RPMI7951 (cell line): ENCODE results near the gene C1D. TPM values are rescaled to one million over a fixed set of nuclear protein-coding genes. Genes with fewer than 3 reads are reported as not detected.

Experiments used
- DNase-seq: peaks from one replicate; pipeline ENCODE4 v3.0.0-alpha.2; 2012; ENCODE audit warnings: low read depth
- total RNA-seq: library from RNA; depleted of rRNA; stranded (reverse); fragments of >200 nt; shearing (Covaris generic); gene quantifications from 2 replicates; pipeline ENCODE4 v1.2.3, GENCODE V29; 2014; rRNA removed

The C1D gene, protein sequence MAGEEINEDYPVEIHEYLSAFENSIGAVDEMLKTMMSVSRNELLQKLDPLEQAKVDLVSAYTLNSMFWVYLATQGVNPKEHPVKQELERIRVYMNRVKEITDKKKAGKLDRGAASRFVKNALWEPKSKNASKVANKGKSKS
- total RNA-seq = 106 and 122 TPM in 2 replicates

DNA sequence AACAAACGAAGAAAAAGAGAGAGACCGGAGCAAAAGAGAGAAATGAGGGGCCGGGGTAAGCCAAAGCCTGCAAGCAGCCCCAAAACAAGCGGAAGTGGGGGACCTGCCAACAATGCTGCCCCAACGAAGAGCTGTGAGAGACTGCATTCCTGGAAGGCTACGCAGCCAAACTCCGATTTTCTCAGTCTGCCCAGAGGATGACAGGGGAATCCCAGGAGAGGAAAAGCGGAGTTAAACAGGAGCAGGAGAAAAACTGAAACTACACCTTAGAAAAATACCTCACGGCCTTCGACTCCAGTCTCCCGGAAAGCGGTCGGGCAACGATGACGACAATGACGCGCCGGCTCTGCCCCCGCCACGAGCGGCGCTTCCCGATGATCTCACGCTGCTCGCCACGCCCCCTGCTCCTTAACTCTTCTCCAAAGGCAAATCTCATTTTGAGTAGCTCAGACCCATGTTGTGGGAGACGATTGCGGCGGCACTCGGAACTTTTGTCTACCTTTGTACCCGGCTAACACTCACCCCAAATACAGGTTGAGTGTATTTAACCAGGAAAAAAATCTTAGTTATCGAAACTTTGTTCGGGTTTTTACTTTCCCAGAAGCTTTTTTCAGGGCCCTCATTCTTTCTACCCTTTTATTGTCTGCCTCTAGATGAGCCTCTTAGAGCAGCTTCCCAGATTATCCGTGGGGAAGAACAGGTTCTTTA, at the start of gene C1D:
TSS of gene C1D (minus strand) at position 325 of the 708 bp plus-strand sequence. CDS start 15,694 bp downstream, outside the sequence.
- DNase-seq = peak; percentile 90

DNA sequence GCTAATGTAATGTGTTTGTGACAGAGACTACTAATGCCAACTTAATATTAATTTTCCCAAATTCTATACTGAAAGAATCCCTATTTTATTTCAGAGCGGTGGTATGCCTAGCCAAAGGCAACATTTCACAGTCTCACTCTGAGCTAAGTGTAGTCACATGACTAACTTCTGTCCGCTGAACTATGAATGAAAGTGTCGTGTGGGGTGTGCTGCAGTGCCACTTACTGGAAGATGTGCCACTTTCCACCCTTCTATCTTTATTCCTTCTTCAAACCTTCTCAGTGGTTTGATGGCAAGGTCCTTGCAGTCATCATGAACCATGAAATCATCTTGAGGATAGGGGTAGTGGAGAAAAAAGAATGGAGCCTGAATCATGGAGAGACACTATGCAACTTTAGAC, 47.3 kb upstream of the C1D start:
- peak; percentile 54 for DNase-seq

DNA sequence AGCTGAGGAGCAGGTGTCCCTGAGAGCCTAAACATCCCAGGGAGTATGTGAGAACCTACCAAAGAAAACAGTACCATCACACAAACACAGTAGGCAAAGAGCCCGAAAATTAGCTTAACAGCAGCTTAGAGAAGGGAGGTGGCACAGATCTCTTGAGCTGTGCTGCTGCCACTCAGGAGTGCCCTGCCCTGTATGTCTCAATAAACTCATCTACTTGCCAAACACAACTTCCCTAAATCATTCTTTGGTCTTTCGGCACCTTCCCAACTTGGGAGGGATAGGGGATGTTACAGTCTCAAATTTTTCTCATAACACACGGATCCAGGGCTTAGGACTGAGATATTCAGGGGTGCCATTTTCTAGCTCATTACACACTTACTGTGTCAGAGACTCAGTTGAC, 45.3 kb upstream of the C1D start:
- no peak for DNase-seq

DNA sequence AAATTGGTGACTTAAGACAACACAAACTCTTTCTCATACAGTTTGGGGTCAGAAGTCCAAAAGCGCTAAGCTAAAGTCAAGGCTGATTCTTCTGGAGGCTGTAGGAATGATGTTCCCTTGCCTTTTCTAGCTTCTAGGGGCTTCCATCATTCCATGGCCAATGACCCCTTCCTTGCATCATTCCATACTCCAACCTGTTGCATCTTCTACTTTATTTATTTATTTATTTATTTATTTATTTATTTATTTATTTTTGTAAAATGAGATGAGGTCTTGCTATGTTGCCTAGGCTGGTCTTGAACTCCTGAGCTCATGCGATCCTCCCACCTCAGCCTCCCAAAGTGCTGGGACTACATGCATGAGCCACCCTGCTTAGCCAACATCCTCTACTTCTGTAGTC, 44.7 kb upstream of the C1D start:
- DNase-seq = no peak

DNA sequence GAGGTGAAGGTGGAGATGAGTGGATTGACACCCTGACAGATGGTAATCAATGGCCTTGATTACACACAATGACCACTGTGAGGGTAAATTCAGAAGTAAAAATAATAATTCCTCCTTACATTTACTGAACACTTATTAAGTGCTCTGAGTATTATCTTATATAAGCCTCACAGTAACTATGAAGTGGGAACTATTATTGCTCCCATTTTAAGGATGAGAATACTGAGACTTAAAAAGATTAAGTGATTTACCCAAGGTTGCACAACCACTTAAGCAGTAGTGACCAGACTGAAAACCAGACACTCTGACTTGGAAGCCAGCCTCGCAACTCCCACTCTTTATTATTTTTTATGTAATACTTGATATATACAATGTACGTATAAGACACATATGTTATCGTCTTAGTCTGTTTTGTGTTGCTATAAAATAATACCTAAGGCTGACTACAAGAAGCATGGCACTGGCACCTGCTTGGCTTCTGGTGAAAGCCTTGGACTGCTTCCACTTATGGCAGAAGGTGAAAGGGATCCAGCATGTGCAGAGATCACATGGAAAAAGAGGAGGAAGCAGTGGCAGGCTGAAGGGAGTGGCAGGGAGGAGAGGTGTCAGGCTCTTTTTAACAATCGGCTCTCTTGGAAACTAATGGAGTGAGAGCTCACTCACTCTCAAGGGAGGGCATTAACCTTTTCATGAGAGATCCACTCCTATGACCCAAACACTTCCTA, 41.5 kb upstream of the C1D start:
- no peak for DNase-seq

DNA sequence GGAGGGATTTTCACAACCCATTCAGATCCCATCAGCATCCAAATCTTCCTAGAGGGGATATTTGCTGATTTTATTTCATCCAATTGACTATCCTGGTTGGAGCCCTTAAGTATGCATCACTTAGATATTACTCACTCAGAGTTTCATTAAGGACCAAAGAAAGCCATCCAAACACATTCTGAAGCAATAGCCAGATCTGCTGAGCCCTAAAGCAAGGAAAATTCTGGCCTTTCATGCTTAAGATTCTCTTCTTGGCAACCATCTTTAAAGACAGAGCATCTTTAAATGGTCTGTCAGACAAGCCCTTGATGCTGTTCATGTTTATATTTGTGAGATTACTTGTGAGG, 40.9 kb upstream of the C1D start:
- DNase-seq = peak; percentile 13

DNA sequence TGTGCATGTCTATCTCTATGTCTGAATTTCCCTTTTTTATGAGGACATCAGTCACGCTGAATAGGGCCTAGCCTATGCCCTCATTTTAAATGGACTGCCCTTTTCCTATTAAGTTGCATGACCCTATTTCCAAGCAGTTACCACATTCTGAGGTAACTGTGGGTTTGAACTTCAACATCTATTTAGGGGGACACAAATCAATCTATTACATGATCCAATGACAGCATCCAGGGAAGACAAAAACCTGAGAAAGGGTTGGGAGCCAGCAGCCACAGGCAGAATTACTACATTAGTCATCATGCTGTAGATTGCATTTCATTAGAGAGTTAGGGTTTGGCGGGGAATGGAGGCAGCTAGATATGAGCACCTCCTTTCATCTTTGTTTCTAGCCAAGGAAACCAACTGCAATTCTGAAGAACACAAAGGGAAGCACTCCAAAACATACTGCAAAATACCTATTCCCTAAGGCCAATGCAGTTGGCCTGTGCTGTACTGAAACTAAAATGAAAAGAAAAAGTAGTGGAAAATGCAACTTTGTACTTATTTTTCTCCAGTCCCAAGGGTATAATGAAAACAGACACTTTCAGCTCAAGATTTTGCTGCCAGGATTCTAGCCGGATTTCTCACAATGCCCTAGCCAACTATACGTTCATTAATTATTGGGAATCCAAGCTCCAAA, 40.4 kb upstream of the C1D start:
- peak; percentile 56 for DNase-seq

DNA sequence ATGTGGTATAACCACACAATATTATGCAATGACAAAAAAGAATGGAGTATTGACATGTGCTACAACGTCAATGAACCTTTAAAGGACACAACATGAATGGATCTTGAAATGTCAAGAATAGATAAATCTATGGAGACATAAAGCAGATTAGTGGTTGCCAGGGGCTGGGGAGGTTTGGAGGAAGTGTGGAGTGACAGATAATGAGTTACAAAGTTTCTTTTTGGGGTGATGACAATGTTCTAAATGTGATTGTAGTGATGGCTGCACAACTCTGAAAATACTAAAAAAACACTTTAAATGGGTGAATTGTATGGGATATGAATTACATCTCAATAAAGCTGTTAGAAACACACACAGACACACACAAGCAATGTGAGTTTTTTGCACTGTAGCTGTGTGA, 37.4 kb upstream of the C1D start:
- no peak for DNase-seq

DNA sequence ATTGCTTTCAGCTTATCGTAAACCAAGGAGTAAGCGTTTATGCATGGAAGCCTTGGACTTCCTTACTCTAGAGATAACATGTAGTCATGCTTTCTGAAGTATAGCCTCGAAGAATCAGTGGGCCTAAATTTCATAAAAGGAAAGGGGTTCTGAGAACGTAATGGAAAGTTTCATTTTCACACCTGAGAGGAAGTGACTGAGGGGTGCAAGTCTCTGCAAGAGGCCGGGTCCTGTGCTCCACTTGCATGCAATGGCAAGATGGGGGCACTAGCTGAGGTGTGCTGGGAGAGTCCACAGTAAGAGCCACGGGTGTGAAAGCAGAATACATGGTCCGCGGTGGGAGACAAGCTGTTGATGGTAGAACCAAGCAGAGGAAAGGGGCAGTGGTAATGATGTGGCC, 36.5 kb upstream of the C1D start:
- DNase-seq = no peak

DNA sequence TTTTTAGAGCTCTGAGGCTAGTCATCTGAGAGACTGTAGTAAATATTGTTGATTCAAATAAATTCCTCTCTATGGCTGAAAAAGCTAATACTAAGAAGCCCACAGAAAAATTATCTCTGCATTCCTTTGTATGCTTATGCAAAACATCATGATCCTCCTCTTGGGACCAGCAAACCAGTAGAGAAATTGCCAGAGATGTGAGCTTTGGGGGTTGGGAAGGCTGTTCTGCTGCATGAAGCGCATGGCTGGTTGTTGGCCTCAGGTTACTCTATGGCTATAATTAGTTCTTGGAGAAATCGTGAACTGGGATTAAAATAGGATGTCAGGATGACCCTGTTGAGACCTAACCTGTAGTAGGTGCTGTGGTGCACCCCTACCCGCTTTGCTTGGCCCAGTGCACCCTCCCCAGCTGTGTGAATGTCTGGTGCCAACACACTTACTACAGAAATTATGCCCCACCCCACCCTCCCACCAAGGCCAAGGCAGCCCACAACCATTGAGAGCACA, 35.5 kb upstream of the C1D start:
- no peak for DNase-seq

DNA sequence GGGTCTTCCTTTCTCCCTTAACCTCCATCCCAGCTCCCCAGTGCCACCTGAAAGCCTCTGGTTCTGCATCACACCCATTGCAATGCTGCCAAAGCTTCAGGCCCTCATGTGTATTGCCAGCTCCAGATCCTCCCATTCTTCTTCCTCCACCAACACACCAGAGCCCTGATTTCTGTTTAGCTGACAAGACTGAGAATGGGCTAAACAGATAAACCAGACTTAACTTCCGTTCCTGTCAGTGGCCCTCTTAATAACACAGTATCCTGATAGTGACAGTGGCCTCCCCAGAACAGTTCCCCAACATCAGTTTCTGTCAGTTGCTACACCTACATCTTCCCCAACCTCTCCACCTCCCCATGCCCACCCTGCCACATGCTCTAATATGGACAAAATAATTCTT, 31.3 kb upstream of the C1D start:
- DNase-seq = no peak

DNA sequence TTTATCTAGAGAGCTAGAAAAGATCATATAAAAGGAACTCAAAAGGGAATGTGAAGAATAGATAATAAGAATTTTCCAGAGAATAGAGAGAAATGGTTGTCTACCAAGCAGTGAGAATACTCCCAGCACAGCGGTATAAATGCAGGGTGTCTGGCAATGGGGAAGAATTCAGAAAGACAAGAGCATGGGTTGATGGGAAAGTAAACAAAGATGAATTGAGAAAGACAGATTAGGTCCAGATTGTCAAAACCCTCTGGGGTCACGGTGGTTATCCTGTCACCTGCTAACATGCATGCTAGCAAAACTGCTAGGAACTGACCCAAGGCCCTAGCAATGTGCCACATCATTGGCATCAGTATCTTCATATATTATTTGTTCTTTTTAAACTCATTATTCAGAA, 30.8 kb upstream of the C1D start:
- DNase-seq = no peak

DNA sequence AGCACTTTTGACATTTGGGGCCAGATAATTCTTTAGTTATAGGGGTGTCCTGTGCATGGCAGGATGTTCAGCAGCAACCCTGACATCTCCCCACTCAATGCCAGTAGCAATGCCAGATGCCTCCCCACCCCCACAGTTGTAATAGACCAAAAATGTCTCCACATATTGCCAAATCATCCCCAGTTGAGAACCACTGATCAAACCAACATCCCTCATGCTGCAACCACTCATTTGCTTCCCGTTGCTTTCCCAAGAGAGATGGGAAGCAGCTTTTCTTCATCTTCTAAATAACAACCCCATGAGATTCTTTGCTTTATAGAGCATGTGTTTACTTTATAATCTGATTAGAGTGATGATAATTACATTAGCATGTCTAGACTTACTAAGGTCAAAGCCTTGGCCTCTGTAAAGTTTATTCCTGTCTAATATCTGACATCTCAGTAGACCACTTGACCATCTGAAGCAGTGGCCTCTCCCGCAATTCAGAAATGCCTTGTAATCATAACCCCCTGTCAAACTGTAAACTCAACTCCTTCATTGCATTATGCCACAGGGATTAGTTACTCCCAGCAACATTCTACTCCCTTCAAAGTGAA, 28.7 kb upstream of the C1D start:
- DNase-seq = no peak

DNA sequence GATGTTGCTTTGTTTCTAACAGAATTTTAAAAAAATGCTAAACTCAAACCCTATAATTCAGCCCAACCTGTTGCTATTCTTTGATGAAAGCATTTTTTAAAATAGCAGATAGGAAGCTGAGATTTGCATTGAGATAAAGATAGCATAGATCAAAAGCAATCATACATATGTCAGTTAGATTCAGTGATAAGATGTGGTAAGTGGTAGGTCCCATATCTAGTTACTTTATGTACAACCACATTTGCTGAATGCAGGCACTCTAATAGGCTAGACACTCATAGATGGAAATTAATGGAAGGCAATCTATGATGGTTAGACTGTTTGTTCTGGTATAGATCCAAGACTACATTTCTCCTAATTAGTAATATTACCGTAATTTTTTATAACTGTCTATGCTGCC, 27.2 kb upstream of the C1D start:
- no peak for DNase-seq

DNA sequence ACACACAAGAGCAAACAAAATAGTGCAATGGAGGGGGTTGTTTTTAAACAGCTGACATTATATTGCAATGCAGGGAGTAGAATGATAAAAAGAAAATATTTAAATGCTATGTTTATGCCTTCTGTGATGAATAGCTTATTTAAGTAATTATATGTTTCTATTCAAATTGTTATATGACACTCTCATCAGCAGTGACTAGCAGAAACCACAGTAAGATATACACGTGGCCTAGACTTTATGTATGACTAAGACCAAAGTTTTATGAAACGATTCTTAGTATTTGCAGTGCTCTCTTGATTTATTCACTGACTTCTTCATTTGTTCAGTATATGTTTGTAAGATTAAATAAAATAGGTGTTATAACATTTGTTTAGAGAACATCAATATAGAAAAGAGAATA, 26.1 kb upstream of the C1D start:
- DNase-seq = no peak

DNA sequence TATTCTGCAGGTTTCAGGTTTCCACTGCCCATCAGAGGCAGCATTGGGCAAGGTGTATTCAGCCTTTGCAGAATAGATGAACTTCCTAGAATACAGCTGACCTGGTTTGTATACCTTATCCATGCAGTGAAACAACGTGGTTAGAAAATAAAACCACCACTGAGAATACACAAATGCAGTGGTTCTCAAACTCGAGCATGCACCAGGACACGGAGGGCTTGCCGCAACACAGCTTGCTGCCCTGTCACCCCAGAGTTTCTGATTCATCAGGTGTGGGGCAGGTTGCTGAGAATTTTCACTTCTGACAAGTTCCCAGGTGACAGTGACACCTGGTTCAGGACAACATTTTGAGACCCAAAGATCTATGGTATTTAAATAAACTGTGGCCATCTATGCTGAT, 23.4 kb upstream of the C1D start:
- no peak for DNase-seq

DNA sequence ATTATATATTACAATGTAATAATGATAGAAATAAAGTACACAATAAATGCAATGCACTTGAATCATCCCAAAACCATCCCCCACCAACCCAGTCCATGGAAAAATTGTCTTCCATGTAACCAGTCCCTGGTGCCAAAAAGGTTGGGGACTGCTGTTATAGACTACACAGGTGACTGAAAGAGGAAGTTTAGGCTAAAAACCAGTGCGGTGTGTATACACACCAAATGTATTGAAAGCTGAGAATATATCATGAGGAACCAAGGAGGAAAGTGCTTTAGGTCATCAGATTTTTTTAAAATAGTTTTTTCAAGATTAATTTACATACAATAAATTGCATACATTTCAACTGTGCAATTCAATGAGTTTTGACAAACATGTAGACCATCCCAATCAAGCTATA, 20.5 kb upstream of the C1D start:
- DNase-seq = no peak

DNA sequence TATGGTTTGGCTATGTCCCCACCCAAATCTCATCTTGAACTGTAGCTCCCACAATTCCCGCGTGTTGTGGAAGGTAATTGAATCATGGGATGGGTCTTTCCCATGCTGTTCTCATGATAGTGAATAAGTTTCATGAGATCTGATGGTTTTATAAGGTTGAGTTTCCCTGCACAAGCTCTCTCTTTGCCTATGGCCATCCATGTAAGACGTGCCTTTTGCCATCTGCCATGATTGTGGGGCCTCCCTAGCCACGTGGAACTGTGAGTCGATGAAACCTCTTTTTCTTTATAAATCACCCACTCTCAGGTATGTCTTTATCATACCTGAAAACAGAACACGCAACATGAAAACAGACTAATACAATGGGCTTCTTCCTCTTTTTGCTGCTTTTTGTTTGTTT, 11.2 kb upstream of the C1D start:
- no peak for DNase-seq

DNA sequence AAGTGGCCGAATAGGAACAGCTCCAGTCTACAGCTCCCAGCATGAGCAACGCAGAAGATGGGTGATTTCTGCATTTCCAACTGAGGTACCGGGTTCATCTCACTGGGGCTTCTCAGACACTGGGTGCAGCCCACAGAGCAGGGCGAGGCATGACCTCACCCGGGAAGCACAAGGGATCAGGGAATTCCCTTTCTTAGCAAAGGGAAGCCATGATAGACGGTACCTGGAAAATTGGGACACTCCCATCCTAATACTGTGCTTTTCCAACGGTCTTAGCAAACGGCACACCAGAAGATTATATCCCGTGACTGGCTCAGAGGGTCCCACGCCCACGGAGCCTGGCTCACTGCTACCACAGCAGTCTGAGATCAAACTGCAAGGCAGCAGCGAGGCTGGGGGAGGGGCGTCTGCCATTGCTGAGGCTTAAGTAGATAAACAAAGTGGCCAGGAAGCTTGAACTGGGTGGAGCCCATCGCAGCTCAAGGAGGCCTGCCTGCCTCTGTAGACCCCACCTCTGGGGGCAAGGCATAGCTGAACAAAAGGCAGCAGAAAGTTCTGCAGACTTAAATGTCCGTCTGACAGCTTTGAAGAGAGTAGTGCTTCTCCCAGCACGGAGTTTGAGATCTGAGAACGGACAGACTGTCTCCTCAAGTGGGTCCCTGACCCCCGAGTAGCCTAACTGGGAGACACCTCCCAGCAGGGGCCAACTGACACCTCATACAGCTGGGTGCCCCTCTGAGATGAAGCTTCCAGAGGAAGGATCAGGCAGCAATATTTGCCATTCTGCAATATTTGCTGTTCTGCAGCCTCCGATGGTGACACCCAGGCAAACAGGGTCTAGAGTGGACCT, 1.2 kb upstream of the C1D start:
- DNase-seq = peak; percentile 42

DNA sequence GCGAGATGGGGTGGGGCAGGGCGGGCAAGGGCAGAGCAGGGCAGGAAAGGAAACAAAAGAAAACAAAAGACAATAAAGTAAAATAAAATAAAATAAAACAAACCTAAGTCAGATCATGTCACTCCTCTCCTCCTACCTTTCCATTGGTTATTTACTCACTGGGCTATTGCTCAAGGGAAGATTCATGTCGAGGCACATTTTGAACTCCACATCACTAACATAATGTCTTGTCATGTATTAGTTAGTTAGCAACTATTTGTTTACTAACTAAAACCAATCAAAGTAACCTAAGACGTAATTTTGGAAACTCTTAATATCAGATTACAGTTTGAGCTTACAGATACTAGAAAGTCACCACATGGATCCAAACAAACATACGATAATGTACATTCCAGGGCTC, 2.2 kb downstream of the C1D start:
- no peak for DNase-seq
